Stomach (tissue), 4 donors: Measurements from ENCODE around the gene COX19.
"Not testable (repeated sequence)": the region's sequence is repeated elsewhere in the genome, so short reads cannot be mapped to it uniquely, and the experiment has no call there.

ENCODE experiments used
- POLR2A ChIP-seq, 4 donors: fragments of 450-650 bp; IDR thresholded peaks; one replicate each; pipeline ENCODE4 v1.6.1; 2016; ENCODE audit warnings: antibody characterized with exemption in 4 of 4, control low read depth in 2 of 4, mild to moderate bottlenecking in 1 of 4, moderate library complexity in 1 of 4
- POLR2AphosphoS5 ChIP-seq, 3 donors: sonication (generic); formaldehyde crosslinking; IDR thresholded peaks; one replicate each; pipeline ENCODE4 v1.6.1; 2016; ENCODE audit warnings: antibody characterized with exemption in 3 of 3
- TF ChIP-seq, protein P1 (sequence below), 7 experiments: fragments of 450-650 bp in 4 of 7; fragments of 200-600 bp in 3 of 7; sonication (generic) in 3 of 7; IDR thresholded peaks; one replicate each; pipeline ENCODE4 v1.5.1; 2016 to 2019; ENCODE audit warnings: antibody characterized with exemption in 7 of 7, control low read depth in 2 of 7, mild to moderate bottlenecking in 1 of 7

DNA sequence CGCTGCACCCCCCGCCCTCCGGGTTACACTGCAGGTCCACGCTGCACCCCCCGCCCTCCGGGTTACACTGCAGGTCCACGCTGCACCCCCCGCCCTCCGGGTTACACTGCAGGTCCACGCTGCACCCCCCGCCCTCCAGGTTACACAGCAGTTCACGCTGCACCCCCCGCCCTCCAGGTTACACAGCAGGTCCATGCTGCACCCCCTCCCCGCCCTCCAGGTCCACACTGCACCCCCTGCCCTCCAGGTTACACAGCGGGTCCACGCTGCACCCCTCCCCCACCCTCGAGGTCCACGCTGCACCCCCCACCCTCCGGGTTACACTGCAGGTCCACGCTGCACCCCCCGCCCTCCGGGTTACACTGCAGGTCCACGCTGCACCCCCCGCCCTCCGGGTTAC lies 51.3 kb downstream of the COX19 start:
- TF ChIP-seq POLR2AphosphoS5, POLR2A (IDR thresholded peaks at IDR 0.05): not testable (repeated sequence)
- TF ChIP-seq, protein P1, sequence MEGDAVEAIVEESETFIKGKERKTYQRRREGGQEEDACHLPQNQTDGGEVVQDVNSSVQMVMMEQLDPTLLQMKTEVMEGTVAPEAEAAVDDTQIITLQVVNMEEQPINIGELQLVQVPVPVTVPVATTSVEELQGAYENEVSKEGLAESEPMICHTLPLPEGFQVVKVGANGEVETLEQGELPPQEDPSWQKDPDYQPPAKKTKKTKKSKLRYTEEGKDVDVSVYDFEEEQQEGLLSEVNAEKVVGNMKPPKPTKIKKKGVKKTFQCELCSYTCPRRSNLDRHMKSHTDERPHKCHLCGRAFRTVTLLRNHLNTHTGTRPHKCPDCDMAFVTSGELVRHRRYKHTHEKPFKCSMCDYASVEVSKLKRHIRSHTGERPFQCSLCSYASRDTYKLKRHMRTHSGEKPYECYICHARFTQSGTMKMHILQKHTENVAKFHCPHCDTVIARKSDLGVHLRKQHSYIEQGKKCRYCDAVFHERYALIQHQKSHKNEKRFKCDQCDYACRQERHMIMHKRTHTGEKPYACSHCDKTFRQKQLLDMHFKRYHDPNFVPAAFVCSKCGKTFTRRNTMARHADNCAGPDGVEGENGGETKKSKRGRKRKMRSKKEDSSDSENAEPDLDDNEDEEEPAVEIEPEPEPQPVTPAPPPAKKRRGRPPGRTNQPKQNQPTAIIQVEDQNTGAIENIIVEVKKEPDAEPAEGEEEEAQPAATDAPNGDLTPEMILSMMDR (IDR thresholded peaks at IDR 0.05): not testable (repeated sequence)
